A673 (cell line): ENCODE data around the gene KRTAP4-8.
"Not testable (repeated sequence)": the region's sequence is repeated elsewhere in the genome, so short reads cannot be mapped to it uniquely, and the experiment has no call there.

Experiments used
- CTCF ChIP-seq: fragments of 300-800, 200-600 bp; sonication (generic); conservative IDR thresholded peaks from 2 replicates; pipeline ENCODE4 v1.5.1; 2017; ENCODE audit warnings: low read depth, mild to moderate bottlenecking, antibody characterized with exemption, low read length, moderate library complexity, mixed read lengths
- EZH2 ChIP-seq: fragments of 200-600 bp; sonication (generic); IDR thresholded peaks from 2 replicates; pipeline ENCODE4 v1.6.1; 2017; ENCODE audit warnings: borderline replicate concordance, low read depth, mild to moderate bottlenecking, mixed read lengths, antibody characterized with exemption, low read length; ENCODE audit not compliant: poor library complexity, severe bottlenecking

- TF ChIP-seq CTCF, EZH2: not testable (repeated sequence)
Observed at GRCh38 chr17:41055130-41055529, 42.8 kb downstream of the KRTAP4-8 start, which contains the start of gene KRTAP2-2.
